B cell (primary cell): Measurements from ENCODE around the gene DDAH1.

ENCODE experiments used
- EZH2 ChIP-seq: IDR thresholded peaks from 2 replicates; pipeline ENCODE4 v1.6.1; 2012; ENCODE audit warnings: borderline replicate concordance, low read depth, mild to moderate bottlenecking, moderate library complexity, low read length; ENCODE audit not compliant: insufficient read depth, poor library complexity, severe bottlenecking
- TF ChIP-seq, protein P1 (sequence below): fragments of 200-600 bp; IDR thresholded peaks from one replicate; pipeline ENCODE4 v1.8.0; 2022; ENCODE audit warnings: antibody characterized with exemption, mild to moderate bottlenecking

DNA sequence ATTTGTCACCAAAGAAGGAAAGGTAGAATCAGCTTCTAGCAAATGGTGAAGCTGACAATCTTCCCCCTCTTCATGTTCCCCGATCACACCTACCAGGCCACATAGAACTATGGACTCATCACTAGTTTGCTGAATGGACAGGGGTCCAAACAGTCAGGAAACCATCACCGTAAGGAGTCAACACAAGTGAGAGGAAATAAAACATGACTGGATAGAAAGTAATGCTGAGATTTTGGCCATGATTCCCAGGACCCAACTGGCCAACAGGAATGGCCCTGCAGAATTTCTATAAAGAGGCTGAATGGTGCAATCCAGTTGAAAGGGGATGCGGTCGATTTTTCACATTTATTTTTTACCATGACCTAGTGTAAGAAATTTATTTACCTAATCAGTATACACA, 10.7 kb downstream of the DDAH1 start:
- TF ChIP-seq, protein P1, sequence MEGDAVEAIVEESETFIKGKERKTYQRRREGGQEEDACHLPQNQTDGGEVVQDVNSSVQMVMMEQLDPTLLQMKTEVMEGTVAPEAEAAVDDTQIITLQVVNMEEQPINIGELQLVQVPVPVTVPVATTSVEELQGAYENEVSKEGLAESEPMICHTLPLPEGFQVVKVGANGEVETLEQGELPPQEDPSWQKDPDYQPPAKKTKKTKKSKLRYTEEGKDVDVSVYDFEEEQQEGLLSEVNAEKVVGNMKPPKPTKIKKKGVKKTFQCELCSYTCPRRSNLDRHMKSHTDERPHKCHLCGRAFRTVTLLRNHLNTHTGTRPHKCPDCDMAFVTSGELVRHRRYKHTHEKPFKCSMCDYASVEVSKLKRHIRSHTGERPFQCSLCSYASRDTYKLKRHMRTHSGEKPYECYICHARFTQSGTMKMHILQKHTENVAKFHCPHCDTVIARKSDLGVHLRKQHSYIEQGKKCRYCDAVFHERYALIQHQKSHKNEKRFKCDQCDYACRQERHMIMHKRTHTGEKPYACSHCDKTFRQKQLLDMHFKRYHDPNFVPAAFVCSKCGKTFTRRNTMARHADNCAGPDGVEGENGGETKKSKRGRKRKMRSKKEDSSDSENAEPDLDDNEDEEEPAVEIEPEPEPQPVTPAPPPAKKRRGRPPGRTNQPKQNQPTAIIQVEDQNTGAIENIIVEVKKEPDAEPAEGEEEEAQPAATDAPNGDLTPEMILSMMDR = no peak
- TF ChIP-seq EZH2 = no peak
